Measurements from ENCODE around the gene DYRK2. TPM values are rescaled to one million over a fixed set of nuclear protein-coding genes. Genes with fewer than 3 reads are reported as not detected.

DYRK2 gene
- total RNA-seq, 1 donor from 2014 or later: 50.2 TPM

GRCh38 chr12:67661311-67662021 is 12.9 kb downstream of the DYRK2 start:
- Mint-ChIP-seq H3K27me3 (ENCODE audit: unreplicated experiment) (no peaks in the 10 kb centered on the region), H3K36me3 (ENCODE audit: low read depth, unreplicated experiment) (peaks cover 21% of the 10 kb centered on the region), H3K27ac (ENCODE audit: unreplicated experiment) (no peak overlapping the region), H3K4me3 (ENCODE audit: unreplicated experiment) (no peak overlapping the region), H3K4me1 (ENCODE audit: unreplicated experiment) (peaks cover 17% of the 10 kb centered on the region), H3K9me3 (ENCODE audit: unreplicated experiment) (no peaks in the 10 kb centered on the region)
- no peak for DNase-seq (ENCODE audit: low spot score)
- no peak for TF ChIP-seq CTCF (IDR thresholded peaks at IDR 0.05; ENCODE audit: unreplicated experiment)

- peaks cover 21% of the 10 kb centered on the region for H3K4me1 Mint-ChIP-seq (ENCODE audit: unreplicated experiment)
- no peaks in the 10 kb centered on the region for H3K9me3 Mint-ChIP-seq (ENCODE audit: unreplicated experiment)
- no peaks in the 10 kb centered on the region for H3K27me3 Mint-ChIP-seq (ENCODE audit: unreplicated experiment)
These were observed 14.5 kb downstream of the DYRK2 start for GRCh38 chr12:67662910-67663538.

GRCh38 chr12:67664171-67664570 is 15.6 kb downstream of the DYRK2 start:
- TF ChIP-seq CTCF (IDR thresholded peaks at IDR 0.05; ENCODE audit: unreplicated experiment): no peak
- H3K9me3 Mint-ChIP-seq (ENCODE audit: unreplicated experiment): no peaks in the 10 kb centered on the region
- H3K27me3 Mint-ChIP-seq (ENCODE audit: unreplicated experiment): no peaks in the 10 kb centered on the region
- no peak overlapping the region for H3K27ac Mint-ChIP-seq (ENCODE audit: unreplicated experiment)
- H3K36me3 Mint-ChIP-seq (ENCODE audit: low read depth, unreplicated experiment): no peaks in the 10 kb centered on the region
- H3K4me3 Mint-ChIP-seq (ENCODE audit: unreplicated experiment): no peak overlapping the region
- peaks cover 26% of the 10 kb centered on the region for H3K4me1 Mint-ChIP-seq (ENCODE audit: unreplicated experiment)
- no peak for DNase-seq (ENCODE audit: low spot score)

More at GRCh38 chr12:67662910-67663538, 14.5 kb downstream of the DYRK2 start:
- Mint-ChIP-seq H3K36me3 (ENCODE audit: low read depth, unreplicated experiment) (peaks cover 5% of the 10 kb centered on the region), H3K4me3 (ENCODE audit: unreplicated experiment) (no peak overlapping the region), H3K27ac (ENCODE audit: unreplicated experiment) (no peak overlapping the region)
- no peak for DNase-seq (ENCODE audit: low spot score)
- no peak for TF ChIP-seq CTCF (IDR thresholded peaks at IDR 0.05; ENCODE audit: unreplicated experiment)

GRCh38 chr12:67665679-67666078 is 17.1 kb downstream of the DYRK2 start:
- H3K27me3 Mint-ChIP-seq (ENCODE audit: unreplicated experiment): no peaks in the 10 kb centered on the region
- no peaks in the 10 kb centered on the region for H3K36me3 Mint-ChIP-seq (ENCODE audit: low read depth, unreplicated experiment)
- no peak for DNase-seq (ENCODE audit: low spot score)
- peaks cover 37% of the 10 kb centered on the region for H3K4me1 Mint-ChIP-seq (ENCODE audit: unreplicated experiment)
- no peak for TF ChIP-seq CTCF (IDR thresholded peaks at IDR 0.05; ENCODE audit: unreplicated experiment)
- no peaks in the 10 kb centered on the region for H3K9me3 Mint-ChIP-seq (ENCODE audit: unreplicated experiment)
- peak overlapping the region; percentile 62 for H3K27ac Mint-ChIP-seq (ENCODE audit: unreplicated experiment)
- no peak overlapping the region for H3K4me3 Mint-ChIP-seq (ENCODE audit: unreplicated experiment)

- no peak overlapping the region for H3K27ac Mint-ChIP-seq (ENCODE audit: unreplicated experiment)
- H3K36me3 Mint-ChIP-seq (ENCODE audit: low read depth, unreplicated experiment): no peaks in the 10 kb centered on the region
- peaks cover 34% of the 10 kb centered on the region for H3K4me1 Mint-ChIP-seq (ENCODE audit: unreplicated experiment)
- DNase-seq (ENCODE audit: low spot score): no peak
- no peak for TF ChIP-seq CTCF (IDR thresholded peaks at IDR 0.05; ENCODE audit: unreplicated experiment)
- no peak overlapping the region for H3K4me3 Mint-ChIP-seq (ENCODE audit: unreplicated experiment)
- H3K9me3 Mint-ChIP-seq (ENCODE audit: unreplicated experiment): no peaks in the 10 kb centered on the region
- no peaks in the 10 kb centered on the region for H3K27me3 Mint-ChIP-seq (ENCODE audit: unreplicated experiment)
These were observed 18.1 kb downstream of the DYRK2 start for GRCh38 chr12:67666605-67667004.
